KMS-11 (cell line): ENCODE measurements around the gene SMAD3.

Experiments used
- H2AFZ ChIP-seq: fragments of 200-600 bp; sonication (generic); 2 replicates; pipeline ENCODE4 v1.6.1; 2016; ENCODE audit warnings: antibody characterized with exemption, mixed run types, low read depth
- H3K27ac ChIP-seq: fragments of 200-600 bp; sonication (generic); 2 replicates; pipeline ENCODE4 v1.6.1; 2016; ENCODE audit warnings: mild to moderate bottlenecking, mixed run types
- H3K27me3 ChIP-seq: fragments of 200-600 bp; sonication (generic); 2 replicates; pipeline ENCODE4 v1.6.1; 2017; ENCODE audit warnings: mild to moderate bottlenecking, low read depth, mixed run types, moderate library complexity; ENCODE audit not compliant: insufficient read depth
- H3K36me3 ChIP-seq: fragments of 200-600 bp; sonication (generic); 2 replicates; pipeline ENCODE4 v1.6.1; 2017; ENCODE audit warnings: mild to moderate bottlenecking, mixed run types; ENCODE audit not compliant: insufficient read depth
- H3K4me1 ChIP-seq: fragments of 200-600 bp; sonication (generic); 2 replicates; pipeline ENCODE4 v1.6.1; 2016; ENCODE audit warnings: mild to moderate bottlenecking, low read depth, mixed run types; ENCODE audit not compliant: poor library complexity, severe bottlenecking
- H3K4me2 ChIP-seq: fragments of 200-600 bp; sonication (generic); 2 replicates; pipeline ENCODE4 v1.7.0; 2016; ENCODE audit warnings: mild to moderate bottlenecking, mixed run types
- H3K4me3 ChIP-seq: fragments of 200-600 bp; sonication (generic); IDR thresholded peaks from 2 replicates; pipeline ENCODE4 v1.6.1; 2017; ENCODE audit warnings: low read depth, low read length, mixed read lengths; ENCODE audit not compliant: insufficient read depth
- H3K79me2 ChIP-seq: fragments of 200-600 bp; sonication (generic); 2 replicates; pipeline ENCODE4 v1.6.1; 2016; ENCODE audit warnings: low read depth, mixed run types; ENCODE audit not compliant: insufficient read depth
- H3K9ac ChIP-seq: fragments of 200-600 bp; sonication (generic); 2 replicates; pipeline ENCODE4 v1.6.1; 2016; ENCODE audit warnings: mild to moderate bottlenecking, mixed run types
- H4K20me1 ChIP-seq: fragments of 200-600 bp; sonication (generic); 2 replicates; pipeline ENCODE4 v1.6.1; 2016; ENCODE audit warnings: mild to moderate bottlenecking, mixed run types; ENCODE audit not compliant: insufficient read depth
- CTCF ChIP-seq: fragments of 200-600 bp; sonication (generic); conservative IDR thresholded peaks from 2 replicates; pipeline ENCODE4 v1.6.1; 2017; ENCODE audit warnings: low read depth, mild to moderate bottlenecking, antibody characterized with exemption, low read length, moderate library complexity, mixed read lengths

Gene SMAD3

GRCh38 chr15:67107014-67107812, 41.8 kb downstream of the SMAD3 start:
- Histone ChIP-seq H3K4me2 (no peak overlapping the region), H2AFZ (no peak overlapping the region), H3K27ac (no peak overlapping the region), H4K20me1 (no peaks in the 10 kb centered on the region), H3K36me3 (no peaks in the 10 kb centered on the region), H3K27me3 (no peaks in the 10 kb centered on the region), H3K4me3 (no peak overlapping the region), H3K4me1 (peaks cover 19% of the 10 kb centered on the region), H3K9ac (no peak overlapping the region), H3K79me2 (no peaks in the 10 kb centered on the region)
- TF ChIP-seq CTCF = no peak

GRCh38 chr15:67108122-67108961, 42.9 kb downstream of the SMAD3 start:
- H3K4me2 ChIP-seq = no peak overlapping the region
- H3K36me3 ChIP-seq = no peaks in the 10 kb centered on the region
- no peak for TF ChIP-seq CTCF
- H3K27ac ChIP-seq = no peak overlapping the region
- H3K4me3 ChIP-seq = no peak overlapping the region
- H2AFZ ChIP-seq = no peak overlapping the region
- H4K20me1 ChIP-seq = no peaks in the 10 kb centered on the region
- H3K9ac ChIP-seq = no peak overlapping the region
- H3K27me3 ChIP-seq = no peaks in the 10 kb centered on the region
- no peaks in the 10 kb centered on the region for H3K79me2 ChIP-seq
- peaks cover 8% of the 10 kb centered on the region for H3K4me1 ChIP-seq

- Histone ChIP-seq H3K36me3 (no peaks in the 10 kb centered on the region), H3K9ac (no peak overlapping the region), H3K4me3 (no peak overlapping the region), H3K4me1 (peaks cover 8% of the 10 kb centered on the region), H3K27ac (no peak overlapping the region), H4K20me1 (no peaks in the 10 kb centered on the region), H3K79me2 (no peaks in the 10 kb centered on the region), H3K4me2 (no peak overlapping the region), H3K27me3 (no peaks in the 10 kb centered on the region), H2AFZ (no peak overlapping the region)
- no peak for TF ChIP-seq CTCF
Observed at GRCh38 chr15:67109141-67110034, 44.0 kb downstream of the SMAD3 start.

GRCh38 chr15:67110361-67110781, 45.0 kb downstream of the SMAD3 start:
- H3K27ac ChIP-seq = no peak overlapping the region
- no peak overlapping the region for H3K4me3 ChIP-seq
- no peaks in the 10 kb centered on the region for H3K79me2 ChIP-seq
- H3K27me3 ChIP-seq = no peaks in the 10 kb centered on the region
- TF ChIP-seq CTCF = no peak
- peak overlapping the region; percentile 13; the same call in 1 of the 2 replicates for H3K4me2 ChIP-seq
- H4K20me1 ChIP-seq = no peaks in the 10 kb centered on the region
- H2AFZ ChIP-seq = no peak overlapping the region
- H3K36me3 ChIP-seq = no peaks in the 10 kb centered on the region
- H3K4me1 ChIP-seq = peaks cover 8% of the 10 kb centered on the region
- no peak overlapping the region for H3K9ac ChIP-seq
